K562 (cell line): ENCODE measurements around the gene NACC1. TPM values are rescaled to one million over a fixed set of nuclear protein-coding genes. Genes with fewer than 3 reads are reported as not detected.

Experiments
- ATAC-seq: fragments of 200-7000 bp; cut with Tn5 transposase; 3 replicates; pipeline ENCODE4 v1.9.1; 2020; ENCODE audit warnings: moderate library complexity
- BruUV-seq: library from RNA; stranded (reverse); fragments of 400-500 nt; replicated peaks from 2 replicates; lab custom pipeline; 2021; lab: Mats Ljungman, UMichigan
- CTCF ChIA-PET: fragments of 300-600 bp; formaldehyde crosslinking; extraction: SDS; loops from one replicate; lab custom pipeline; 2021; ENCODE audit warnings: low intra/inter-chr PET ratio; lab: Yijun Ruan, JAX
- POLR2A ChIA-PET: fragments of 300-600, 350-650 bp; sonication (Branson Sonifier 250); formaldehyde crosslinking; extraction: SDS; loops from one replicate; lab custom pipeline; 2021; ENCODE audit warnings: antibody characterized with exemption, inconsistent platforms; lab: Yijun Ruan, JAX
- DNase-seq, 4 experiments: peaks; one replicate each; pipeline versions ENCODE4 v3.0.0 to v3.0.0-alpha.2; 2011 to 2018; ENCODE audit warnings: low spot score in 3 of 4, mixed read lengths in 3 of 4; ENCODE audit errors: extremely low read depth in 1 of 4
- FAIRE-seq: peaks from 2 replicates; lab custom pipeline; 2011; peaks lifted over from hg19 to GRCh38; lab: Jason Lieb, UNC
- H2AFZ ChIP-seq: 2 replicates; pipeline ENCODE4 v1.6.0; 2011; ENCODE audit warnings: low read depth, low read length, control low read depth, inconsistent platforms
- H3K27ac ChIP-seq: fragments of 200-600 bp; 3 replicates; pipeline ENCODE4 v1.8.0; 2011; ENCODE audit warnings: low read depth, mild to moderate bottlenecking, control low read depth, inconsistent platforms, low read length, moderate library complexity, mixed read lengths; ENCODE audit errors: extremely low read depth
- H3K27me3 ChIP-seq, 2 experiments: fragments of 300-600 bp in 1 of 2; 2 replicates in 1 of 2; 3 replicates in 1 of 2; pipeline versions ENCODE4 v1.6.0 to v1.8.0; 2011; ENCODE audit warnings: inconsistent platforms in 2 of 2, low read length in 2 of 2, mild to moderate bottlenecking in 1 of 2, mixed read lengths in 1 of 2, moderate library complexity in 1 of 2; ENCODE audit not compliant: control insufficient read depth in 2 of 2, insufficient read depth in 2 of 2
- H3K36me3 ChIP-seq: fragments of 300-600 bp; 3 replicates; pipeline ENCODE4 v1.8.0; 2011; ENCODE audit warnings: mild to moderate bottlenecking, low read length, inconsistent platforms; ENCODE audit not compliant: control insufficient read depth, insufficient read depth
- H3K4me1 ChIP-seq, 2 experiments: fragments of 200-600 bp in 1 of 2; replicated peaks in 1 of 2; 2 replicates in 1 of 2; 3 replicates in 1 of 2; pipeline versions ENCODE4 v1.5.1 to v1.8.0; 2011; ENCODE audit warnings: inconsistent platforms in 2 of 2, low read length in 2 of 2, mild to moderate bottlenecking in 1 of 2, mixed read lengths in 1 of 2, moderate library complexity in 1 of 2; ENCODE audit not compliant: control insufficient read depth in 2 of 2, insufficient read depth in 2 of 2
- H3K4me2 ChIP-seq: 2 replicates; pipeline ENCODE4 v1.6.1; 2011; ENCODE audit warnings: low read length, control low read depth, inconsistent platforms, mixed read lengths; ENCODE audit not compliant: insufficient read depth
- H3K4me3 ChIP-seq: fragments of 200-600 bp; sonication (generic), shearing (Covaris generic); 2 replicates; pipeline ENCODE4 v1.5.1; 2016; ENCODE audit warnings: control low read depth, inconsistent platforms
- H3K79me2 ChIP-seq: fragments of 200-600 bp; 3 replicates; pipeline ENCODE4 v1.8.0; 2011; ENCODE audit warnings: low read length, inconsistent platforms; ENCODE audit not compliant: control insufficient read depth, insufficient read depth
- H3K9ac ChIP-seq, 2 experiments: 2 replicates each; pipeline versions ENCODE4 v1.6.0 to v1.6.1; 2011; ENCODE audit warnings: low read depth in 2 of 2, low read length in 2 of 2, control low read depth in 1 of 2, inconsistent platforms in 1 of 2, mild to moderate bottlenecking in 1 of 2, mixed read lengths in 1 of 2; ENCODE audit not compliant: insufficient read depth in 1 of 2
- H3K9me1 ChIP-seq: one replicate; pipeline ENCODE4 v1.6.0; 2011; ENCODE audit warnings: inconsistent platforms, mild to moderate bottlenecking, low read length, moderate library complexity; ENCODE audit not compliant: control insufficient read depth, insufficient read depth
- H3K9me3 ChIP-seq: replicated peaks from 2 replicates; pipeline ENCODE4 v1.5.1; 2011; ENCODE audit warnings: low read depth, low read length, inconsistent platforms; ENCODE audit not compliant: control insufficient read depth, insufficient read depth
- H4K20me1 ChIP-seq: replicated peaks from 2 replicates; pipeline ENCODE4 v1.6.1; 2011; ENCODE audit warnings: low read length, inconsistent platforms, mixed read lengths; ENCODE audit not compliant: control insufficient read depth, insufficient read depth
- ATF1 ChIP-seq, 2 experiments: fragments of 450-650 bp in 1 of 2; IDR thresholded peaks; 2 replicates each; pipeline ENCODE4 v1.6.1; 2016; ENCODE audit warnings: missing compliant biosample characterization in 1 of 2, missing genetic modification characterization in 1 of 2
- BHLHE40 ChIP-seq: IDR thresholded peaks from 2 replicates; pipeline ENCODE4 v1.6.1; 2011; ENCODE audit warnings: low read length, improper control_type of control experiment
- CBX2 ChIP-seq: fragments of 200-600 bp; sonication (generic); IDR thresholded peaks from one replicate; pipeline ENCODE4 v1.6.1; 2012; ENCODE audit warnings: mild to moderate bottlenecking, low read length, inconsistent platforms; ENCODE audit not compliant: insufficient read depth, poor library complexity, severe bottlenecking
- ELF4 ChIP-seq: fragments of 450-650 bp; formaldehyde crosslinking; IDR thresholded peaks from 2 replicates; pipeline ENCODE4 v1.4.0; 2022; ENCODE audit warnings: missing genetic modification characterization
- FOXJ2 ChIP-seq: fragments of 200-800 bp; sonication (Bioruptor generic); IDR thresholded peaks from 2 replicates; pipeline ENCODE4 v1.6.1; 2016; ENCODE audit warnings: missing genetic modification characterization, missing compliant biosample characterization
- NCOA6 ChIP-seq: fragments of 450-650 bp; IDR thresholded peaks from 2 replicates; pipeline ENCODE4 v1.6.1; 2017; ENCODE audit warnings: mild to moderate bottlenecking
- NRF1 ChIP-seq, 2 experiments: fragments of 450-650 bp; IDR thresholded peaks in 1 of 2; conservative IDR thresholded peaks in 1 of 2; 2 replicates each; pipeline ENCODE4 v1.6.1; 2014; ENCODE audit warnings: mild to moderate bottlenecking in 2 of 2
- RNF2 ChIP-seq: sonication (generic); IDR thresholded peaks from 2 replicates; pipeline ENCODE4 v1.6.1; 2016
- SMAD3 ChIP-seq: fragments of 450-650 bp; formaldehyde crosslinking; conservative IDR thresholded peaks from 2 replicates; pipeline ENCODE4 v1.4.0; 2020; ENCODE audit warnings: mild to moderate bottlenecking
- SMARCE1 ChIP-seq: fragments of 450-650 bp; IDR thresholded peaks from 2 replicates; pipeline ENCODE4 v1.7.1; 2016; ENCODE audit warnings: mild to moderate bottlenecking
- ZBTB7A ChIP-seq: IDR thresholded peaks from 2 replicates; pipeline ENCODE4 v1.6.1; 2011; ENCODE audit warnings: low read depth, mild to moderate bottlenecking, low read length, moderate library complexity, borderline replicate concordance; ENCODE audit not compliant: control insufficient read depth
- ZNF407 ChIP-seq: fragments of 450-650 bp; IDR thresholded peaks from 2 replicates; pipeline ENCODE4 v1.6.1; 2016; ENCODE audit warnings: low read depth
- WGBS: fragments of 100-300 bp; shearing (Covaris generic); methylation state at CpG from one replicate; pipeline ENCODE4 v1.1.6; 2016; ENCODE audit warnings: low coverage, mixed read lengths; ENCODE audit not compliant: insufficient coverage; ENCODE audit errors: missing lambda C conversion rate; 5-methylcytosine and 5-hydroxymethylcytosine counted together
- in situ Hi-C: fragments of 300-500 bp; cut with MboI; formaldehyde crosslinking; loops from 4 replicates; pipeline ENCODE4 v1.15.0; 2018; ENCODE audit warnings: inconsistent platforms, mixed read lengths
- intact Hi-C: fragments of 100-400 bp; cut with micrococcal nuclease; formaldehyde crosslinking; loops from 2 replicates; pipeline ENCODE4 v1.14.2; 2022
- polyA plus RNA-seq, 8 experiments: library from polyadenylated mRNA; depleted of rRNA in 4 of 8; stranded (reverse) in 5 of 8; unstranded in 3 of 8; fragments of >200 nt; fragmentation: Nextera tagmentation in 2 of 8; fragmentation: Illumina TruSeq in 1 of 8; extraction: Ambion mirVana in 2 of 8; extraction: Trizol in 1 of 8; gene quantifications; 2 replicates each; pipeline versions ENCODE4 v1.2.1 to v1.2.3, GENCODE V29; 2011 to 2014; ENCODE audit warnings: inconsistent platforms in 1 of 8, missing spikeins in 1 of 8
- total RNA-seq, 7 experiments: library from RNA; depleted of rRNA in 6 of 7; stranded (reverse); fragments of >200 nt in 6 of 7; fragmentation: Illumina TruSeq in 2 of 7; extraction: Trizol in 2 of 7; gene quantifications; 2 replicates each; pipeline versions ENCODE4 v1.2.1 to v1.2.3, GENCODE V29; 2011 to 2021; ENCODE audit warnings: low replicate concordance in 1 of 7
- TF ChIP-seq, protein P1 (sequence below), 3 experiments: IDR thresholded peaks in 2 of 3; conservative IDR thresholded peaks in 1 of 3; 2 replicates each; pipeline ENCODE4 v1.5.1; 2011 to 2012; ENCODE audit warnings: low read length in 3 of 3, mild to moderate bottlenecking in 3 of 3, control low read depth in 2 of 3, improper control_type of control experiment in 1 of 3, inconsistent platforms in 1 of 3, low read depth in 1 of 3, mixed read lengths in 1 of 3, moderate library complexity in 1 of 3; ENCODE audit not compliant: insufficient read depth in 2 of 3

NACC1 gene
- total and polyA plus RNA-seq, 9 of the 15 experiments (the other 6 are each of a cell fraction or from before 2014, with no cell fraction given) = 0.04 to 96.6 (median 25.8) TPM

GRCh38 chr19:13079542-13079986 is 38.5 kb upstream of the NACC1 start:
- WGBS = 14% methylated on average over 15 of the region's 16 CpGs
- no peak for TF ChIP-seq NCOA6
- TF ChIP-seq, protein P1, sequence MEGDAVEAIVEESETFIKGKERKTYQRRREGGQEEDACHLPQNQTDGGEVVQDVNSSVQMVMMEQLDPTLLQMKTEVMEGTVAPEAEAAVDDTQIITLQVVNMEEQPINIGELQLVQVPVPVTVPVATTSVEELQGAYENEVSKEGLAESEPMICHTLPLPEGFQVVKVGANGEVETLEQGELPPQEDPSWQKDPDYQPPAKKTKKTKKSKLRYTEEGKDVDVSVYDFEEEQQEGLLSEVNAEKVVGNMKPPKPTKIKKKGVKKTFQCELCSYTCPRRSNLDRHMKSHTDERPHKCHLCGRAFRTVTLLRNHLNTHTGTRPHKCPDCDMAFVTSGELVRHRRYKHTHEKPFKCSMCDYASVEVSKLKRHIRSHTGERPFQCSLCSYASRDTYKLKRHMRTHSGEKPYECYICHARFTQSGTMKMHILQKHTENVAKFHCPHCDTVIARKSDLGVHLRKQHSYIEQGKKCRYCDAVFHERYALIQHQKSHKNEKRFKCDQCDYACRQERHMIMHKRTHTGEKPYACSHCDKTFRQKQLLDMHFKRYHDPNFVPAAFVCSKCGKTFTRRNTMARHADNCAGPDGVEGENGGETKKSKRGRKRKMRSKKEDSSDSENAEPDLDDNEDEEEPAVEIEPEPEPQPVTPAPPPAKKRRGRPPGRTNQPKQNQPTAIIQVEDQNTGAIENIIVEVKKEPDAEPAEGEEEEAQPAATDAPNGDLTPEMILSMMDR (IDR thresholded peaks at IDR 0.05 in 2 of 3, conservative IDR thresholded peaks at IDR 0.05 in 1 of 3; ENCODE audit: insufficient read depth in 2 of 3, low read depth in 1 of 3, low read length in 3 of 3) = peak; percentile 11 to 16 (median 12); a peak in 2 of 6 replicates
- TF ChIP-seq SMARCE1 = no peak
- peak; percentile 42 to 58 for TF ChIP-seq NRF1 (conservative IDR thresholded peaks at IDR 0.05 in 1 of 2, IDR thresholded peaks at IDR 0.05 in 1 of 2)
- peak; percentile 84 for TF ChIP-seq ZNF407
- TF ChIP-seq FOXJ2 (tag) = peak; percentile 37; the same call in 1 of the 2 replicates
- TF ChIP-seq SMAD3 (CRISPR knock-in tag) = 0 out of 2 replicates have a peak, but pooled peaks have one; percentile 37
- TF ChIP-seq ZBTB7A = no peak
- TF ChIP-seq RNF2 = 0 out of 2 replicates have a peak, but pooled peaks have one; percentile 50
- TF ChIP-seq ELF4 = 0 out of 2 replicates have a peak, but pooled peaks have one; percentile 16
- no peak for TF ChIP-seq CBX2
- no peak for TF ChIP-seq ATF1 (CRISPR knock-in tag; IDR thresholded peaks at IDR 0.05)
- TF ChIP-seq ATF1 (tag; IDR thresholded peaks at IDR 0.05) = peak; percentile 60
- TF ChIP-seq BHLHE40 = peak; percentile 17; the same call in 1 of the 2 replicates

More at GRCh38 chr19:13079542-13079986, 38.5 kb upstream of the NACC1 start:
- no peaks in the 10 kb centered on the region for H4K20me1 ChIP-seq
- FAIRE-seq (peak; percentile 84), DNase-seq (peak; percentile 83 to 88 (median 85)), ATAC-seq (peak; percentile 93)
- BruUV-seq = no TSS peak
- peak overlapping the region; percentile 52 to 92 for H3K9ac ChIP-seq
- H3K4me2 ChIP-seq = peak overlapping the region; percentile 68
- no peaks in the 10 kb centered on the region for H3K9me1 ChIP-seq
- no peaks in the 10 kb centered on the region for H3K79me2 ChIP-seq
- H3K27ac ChIP-seq = peak overlapping the region; percentile 63
- intact Hi-C loops = no loop called here
- CTCF ChIA-PET = interaction anchor here (0.8 kb wide), 1 partner anchor 114 kb away, joined by 3 read pairs; no protein-coding TSS in a partner anchor
- no peaks in the 10 kb centered on the region for H3K9me3 ChIP-seq
- H3K36me3 ChIP-seq = peaks cover 40% of the 10 kb centered on the region; the same call in 2 of the 3 replicates
- H3K27me3 ChIP-seq = no peaks in the 10 kb centered on the region
- no peak overlapping the region; the same call in 1 of the 2 replicates for H3K4me3 ChIP-seq
- POLR2A ChIA-PET = interaction anchor here (0.6 to 2.4 kb wide), 5 partner anchors 11 to 133 kb away, joined by 3 to 20 read pairs (median 4); partner anchors contain the start of gene RAD23A
- H2AFZ ChIP-seq = peak overlapping the region; percentile 83
- peaks cover 27 to 76% of the 10 kb centered on the region in 2 experiments for H3K4me1 ChIP-seq
- in situ Hi-C loops = no loop called here
